Measurements from ENCODE around the gene TSPO2.

GRCh38 chr6:41056768-41057490 is 14.7 kb downstream of the TSPO2 start:
- no peak for TF ChIP-seq CTCF (conservative IDR thresholded peaks at IDR 0.05; ENCODE audit: low read length)
- no peak for TF ChIP-seq EZH2phosphoT487 (IDR thresholded peaks at IDR 0.05; ENCODE audit: borderline replicate concordance, low read depth, low read length)
